Activated B cell treated with CpG ODN at 0.5 μM for 24 hours (primary cell): ENCODE results near the gene CHRNE. TPM values are rescaled to one million over a fixed set of nuclear protein-coding genes. Genes with fewer than 3 reads are reported as not detected.
"Not testable (repeated sequence)": the region's sequence is repeated elsewhere in the genome, so short reads cannot be mapped to it uniquely, and the experiment has no call there.

Experiments used
- ATAC-seq: fragments of 200-7000 bp; cut with Tn5 transposase; one replicate; pipeline ENCODE4 v1.10.0; 2021; ENCODE audit warnings: low read depth, mild to moderate bottlenecking, moderate library complexity
- CTCF ChIA-PET: fragments of 350-600 bp; sonication (Branson Sonifier 250); formaldehyde crosslinking; loops from one replicate; lab custom pipeline; 2021; ENCODE audit warnings: antibody characterized with exemption; lab: Charles Lee
- POLR2A ChIA-PET: fragments of 350-600 bp; sonication (Branson Sonifier 250); formaldehyde crosslinking; loops from one replicate; lab custom pipeline; 2021; ENCODE audit warnings: antibody characterized with exemption; lab: Charles Lee
- DNase-seq: peaks from one replicate; pipeline ENCODE4 v3.0.0; 2022
- H3K27ac Mint-ChIP-seq: one replicate; pipeline ENCODE4 v1.8.0; 2020; ENCODE audit warnings: mixed read lengths
- H3K27me3 Mint-ChIP-seq: one replicate; pipeline ENCODE4 v1.8.0; 2021; ENCODE audit warnings: mixed read lengths
- H3K36me3 Mint-ChIP-seq: one replicate; pipeline ENCODE4 v1.8.0; 2021; ENCODE audit warnings: low read depth, mixed read lengths
- H3K4me1 Mint-ChIP-seq: one replicate; pipeline ENCODE4 v1.8.0; 2021; ENCODE audit warnings: mixed read lengths
- H3K4me3 Mint-ChIP-seq: one replicate; pipeline ENCODE4 v1.8.0; 2020; ENCODE audit warnings: mild to moderate bottlenecking, mixed read lengths
- H3K9me3 Mint-ChIP-seq: one replicate; pipeline ENCODE4 v1.8.0; 2020; ENCODE audit warnings: mixed read lengths
- intact Hi-C: fragments of 100-400 bp; cut with micrococcal nuclease; formaldehyde crosslinking; loops from one replicate; pipeline ENCODE4 v1.15.1; 2024
- total RNA-seq: library from RNA; stranded (reverse); gene quantifications from 2 replicates; pipeline ENCODE4 v1.2.3, GENCODE V29; 2022
- TF ChIP-seq, protein P1 (sequence below): fragments of 200-600 bp; IDR thresholded peaks from one replicate; pipeline ENCODE4 v1.8.0; 2022; ENCODE audit warnings: antibody characterized with exemption, mild to moderate bottlenecking

The CHRNE gene
- total RNA-seq, 1 donor from 2014 or later: 0.38 TPM

DNA sequence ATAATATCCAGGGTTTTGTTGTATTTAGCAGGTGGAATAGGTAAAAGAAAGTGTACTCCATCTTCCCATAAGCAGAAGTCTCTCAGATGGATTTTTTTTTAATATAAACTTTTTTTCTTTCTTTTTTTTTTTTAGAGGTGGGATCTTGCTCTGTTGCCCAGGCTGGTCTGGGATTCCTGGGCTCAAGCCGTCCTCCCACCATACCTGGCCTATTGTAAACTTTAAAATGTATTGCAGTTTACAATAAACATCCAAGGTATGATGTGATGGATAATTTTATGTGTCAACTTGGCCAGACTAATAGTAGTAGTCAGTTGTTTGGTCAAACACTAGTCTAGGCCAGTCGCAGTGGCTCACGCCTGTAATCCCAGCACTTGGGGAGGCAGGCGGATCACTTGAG, 18.4 kb upstream of the CHRNE start:
- ChIA-PET POLR2A (no interaction called here), CTCF (no interaction called here)
- Mint-ChIP-seq H3K27me3 (no peaks in the 10 kb centered on the region), H3K36me3 (no peaks in the 10 kb centered on the region), H3K4me1 (no peaks in the 10 kb centered on the region), H3K4me3 (no peak overlapping the region), H3K27ac (no peak overlapping the region), H3K9me3 (no peaks in the 10 kb centered on the region)
- ATAC-seq (no peak), DNase-seq (no peak)
- TF ChIP-seq, protein P1, sequence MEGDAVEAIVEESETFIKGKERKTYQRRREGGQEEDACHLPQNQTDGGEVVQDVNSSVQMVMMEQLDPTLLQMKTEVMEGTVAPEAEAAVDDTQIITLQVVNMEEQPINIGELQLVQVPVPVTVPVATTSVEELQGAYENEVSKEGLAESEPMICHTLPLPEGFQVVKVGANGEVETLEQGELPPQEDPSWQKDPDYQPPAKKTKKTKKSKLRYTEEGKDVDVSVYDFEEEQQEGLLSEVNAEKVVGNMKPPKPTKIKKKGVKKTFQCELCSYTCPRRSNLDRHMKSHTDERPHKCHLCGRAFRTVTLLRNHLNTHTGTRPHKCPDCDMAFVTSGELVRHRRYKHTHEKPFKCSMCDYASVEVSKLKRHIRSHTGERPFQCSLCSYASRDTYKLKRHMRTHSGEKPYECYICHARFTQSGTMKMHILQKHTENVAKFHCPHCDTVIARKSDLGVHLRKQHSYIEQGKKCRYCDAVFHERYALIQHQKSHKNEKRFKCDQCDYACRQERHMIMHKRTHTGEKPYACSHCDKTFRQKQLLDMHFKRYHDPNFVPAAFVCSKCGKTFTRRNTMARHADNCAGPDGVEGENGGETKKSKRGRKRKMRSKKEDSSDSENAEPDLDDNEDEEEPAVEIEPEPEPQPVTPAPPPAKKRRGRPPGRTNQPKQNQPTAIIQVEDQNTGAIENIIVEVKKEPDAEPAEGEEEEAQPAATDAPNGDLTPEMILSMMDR: no peak
- intact Hi-C loops: no loop called here

DNA sequence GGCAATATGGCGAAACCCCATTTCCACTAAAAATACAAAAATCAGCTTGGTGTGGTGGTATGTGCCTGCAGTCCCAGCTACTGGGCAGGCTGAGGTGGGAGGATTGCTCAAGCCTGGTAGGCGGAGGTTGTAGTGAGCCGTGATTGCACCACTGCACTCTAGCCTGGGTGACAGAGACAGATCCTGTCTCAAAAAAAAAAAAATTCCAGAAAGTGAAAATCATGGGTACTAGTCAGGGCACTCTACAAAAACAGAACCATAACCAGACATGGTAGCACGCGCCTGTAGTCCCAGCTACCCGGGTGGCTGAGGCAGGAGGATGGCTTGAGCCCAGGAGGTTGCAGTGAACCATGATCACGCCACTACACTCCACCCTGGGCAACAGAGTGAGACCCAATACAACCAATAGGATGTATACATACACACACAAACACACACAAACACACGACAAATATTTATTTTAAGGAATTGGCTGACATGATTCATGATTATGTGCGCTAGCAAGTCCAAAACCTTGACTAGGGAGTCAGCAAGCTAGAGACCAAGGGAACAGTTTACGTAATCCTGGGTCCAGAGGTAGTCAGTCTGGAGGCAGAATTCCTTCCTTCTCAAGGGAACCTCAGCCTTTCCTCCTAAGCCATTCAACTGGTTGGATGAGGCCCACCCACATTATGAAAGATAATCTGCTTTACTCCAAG, 17.6 kb upstream of the CHRNE start:
- H3K36me3 Mint-ChIP-seq: no peaks in the 10 kb centered on the region
- ChIA-PET POLR2A (interaction anchor here (0.5 to 0.7 kb wide), 2 partner anchors 110 to 142 kb away, joined by 3 to 4 read pairs; no protein-coding TSS in a partner anchor), CTCF (interaction anchor here (1.1 kb wide), 1 partner anchor 16 kb away, joined by 3 read pairs; no protein-coding TSS in a partner anchor)
- no peak for ATAC-seq
- H3K9me3 Mint-ChIP-seq: no peaks in the 10 kb centered on the region
- H3K27me3 Mint-ChIP-seq: no peaks in the 10 kb centered on the region
- intact Hi-C loops: no loop called here
- no peak for DNase-seq
- no peaks in the 10 kb centered on the region for H3K4me1 Mint-ChIP-seq
- no peak overlapping the region for H3K27ac Mint-ChIP-seq
- TF ChIP-seq, protein P1: no peak
- H3K4me3 Mint-ChIP-seq: no peak overlapping the region

DNA sequence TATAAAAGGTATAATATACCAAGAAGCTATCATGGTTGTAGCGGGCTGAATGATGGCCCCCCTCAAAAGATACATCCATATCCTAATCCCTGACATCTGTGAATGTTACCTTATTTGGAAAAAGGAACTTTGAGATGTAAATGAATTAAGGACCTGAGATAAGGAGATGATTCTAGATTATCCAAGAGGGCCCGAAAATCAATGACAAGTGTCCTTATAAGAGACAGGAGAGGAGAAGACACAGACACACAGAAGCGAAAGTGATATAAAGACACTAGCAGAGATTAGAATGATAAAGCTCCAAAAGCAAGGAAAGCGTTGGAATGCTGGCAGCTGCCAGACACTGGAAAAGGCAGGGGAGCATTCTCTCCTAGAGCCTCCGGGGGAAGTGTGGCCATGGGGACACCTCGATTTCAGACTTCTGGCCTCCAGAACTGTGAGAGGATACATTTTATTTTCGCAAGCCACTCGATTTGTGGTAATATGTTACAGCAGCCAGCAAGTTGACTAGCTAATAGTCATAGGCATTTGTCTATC, 16.7 kb upstream of the CHRNE start:
- ChIA-PET CTCF (interaction anchor here (1.1 kb wide), 1 partner anchor 16 kb away, joined by 3 read pairs; no protein-coding TSS in a partner anchor), POLR2A (interaction anchor here (0.7 kb wide), 1 partner anchor 111 kb away, joined by 4 read pairs; no protein-coding TSS in a partner anchor)
- Mint-ChIP-seq H3K9me3 (no peaks in the 10 kb centered on the region), H3K27ac (no peak overlapping the region), H3K4me3 (no peak overlapping the region), H3K27me3 (no peaks in the 10 kb centered on the region), H3K36me3 (no peaks in the 10 kb centered on the region), H3K4me1 (no peaks in the 10 kb centered on the region)
- DNase-seq (no peak), ATAC-seq (no peak)
- TF ChIP-seq, protein P1: no peak
- intact Hi-C loops: no loop called here

DNA sequence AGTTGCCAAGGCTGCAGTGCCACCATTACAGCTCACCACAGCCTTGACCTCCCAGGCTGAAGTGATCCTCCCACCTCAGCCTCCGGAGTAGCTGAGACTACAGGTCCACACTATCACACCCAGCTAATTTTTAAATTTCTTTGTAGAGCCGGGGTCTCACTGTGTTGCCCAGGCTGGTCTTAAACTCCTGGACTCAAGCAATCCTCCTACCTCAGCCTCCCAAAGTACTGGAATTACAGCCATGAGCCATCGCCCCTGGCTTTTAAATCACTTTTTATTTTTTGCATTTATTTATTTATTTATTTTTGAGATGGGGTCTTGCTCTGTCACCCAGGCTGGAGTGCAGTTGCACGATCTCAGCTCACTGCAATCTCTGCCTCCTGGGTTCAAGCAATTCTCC, 11.7 kb upstream of the CHRNE start:
- H3K27ac Mint-ChIP-seq, POLR2A ChIA-PET, H3K9me3 Mint-ChIP-seq, H3K4me1 Mint-ChIP-seq, CTCF ChIA-PET, H3K27me3 Mint-ChIP-seq, H3K4me3 Mint-ChIP-seq, H3K36me3 Mint-ChIP-seq, DNase-seq, ATAC-seq, intact Hi-C loops: not testable (repeated sequence)

DNA sequence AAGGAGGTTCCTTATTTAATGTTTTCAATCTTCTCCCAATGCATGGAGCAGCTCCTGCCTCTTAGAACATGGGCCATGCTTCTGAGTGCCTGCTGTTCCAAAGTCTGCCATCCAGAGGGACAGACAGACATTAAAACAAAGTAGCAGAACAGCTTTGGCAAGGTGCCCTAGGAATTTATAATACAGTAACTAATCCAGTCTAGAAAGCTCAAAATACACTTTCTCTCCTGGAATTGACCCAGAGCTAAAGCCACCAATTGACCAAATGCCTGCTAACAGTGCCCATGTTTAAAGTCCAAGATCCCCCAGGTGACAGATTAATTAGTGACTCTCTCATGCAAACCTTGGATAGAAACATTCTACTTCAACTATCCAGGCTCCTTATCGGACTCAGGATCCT, 11.1 kb upstream of the CHRNE start:
- no peaks in the 10 kb centered on the region for H3K36me3 Mint-ChIP-seq
- POLR2A ChIA-PET: interaction anchor here (0.5 to 0.7 kb wide), 2 partner anchors 130 to 543 kb away, joined by 3 read pairs; no protein-coding TSS in a partner anchor
- H3K9me3 Mint-ChIP-seq: no peaks in the 10 kb centered on the region
- CTCF ChIA-PET: no interaction called here
- DNase-seq (no peak), ATAC-seq (no peak)
- TF ChIP-seq, protein P1: no peak
- H3K4me3 Mint-ChIP-seq: no peak overlapping the region
- H3K4me1 Mint-ChIP-seq: no peaks in the 10 kb centered on the region
- H3K27me3 Mint-ChIP-seq: no peaks in the 10 kb centered on the region
- H3K27ac Mint-ChIP-seq: no peak overlapping the region
- intact Hi-C loops: no loop called here
